Esophagus muscularis mucosa (tissue), 4 donors: Measurements from ENCODE around the gene RBM20. TPM values are rescaled to one million over a fixed set of nuclear protein-coding genes. Genes with fewer than 3 reads are reported as not detected.

Experiments
- DNase-seq: peaks from one replicate; pipeline ENCODE4 v3.0.0-alpha.2; 2017; ENCODE audit errors: extremely low spot score
- H3K27ac ChIP-seq, 4 donors: fragments of 200-600 bp; sonication (generic); replicated peaks in 1 of 4; 1 replicate in 3 of 4; 2 replicates in 1 of 4; pipeline ENCODE4 v1.5.1; 2016 to 2019; ENCODE audit warnings: mild to moderate bottlenecking in 1 of 4
- H3K27me3 ChIP-seq, 4 donors: fragments of 200-600 bp; sonication (generic); one replicate each; pipeline versions ENCODE4 v1.5.1 to v1.6.0; 2016 to 2019
- H3K36me3 ChIP-seq, 4 donors: fragments of 200-600 bp; sonication (generic); one replicate each; pipeline ENCODE4 v1.5.1; 2016 to 2019
- H3K4me1 ChIP-seq, 4 donors: fragments of 200-600 bp; sonication (generic); one replicate each; pipeline ENCODE4 v1.5.1; 2016 to 2019
- H3K4me3 ChIP-seq, 4 donors: fragments of 200-600 bp; sonication (generic); 1 replicate in 2 of 4; 2 replicates in 2 of 4; pipeline ENCODE4 v1.5.1; 2016 to 2019; ENCODE audit warnings: mild to moderate bottlenecking in 4 of 4, moderate library complexity in 1 of 4
- H3K9me3 ChIP-seq, 4 donors: fragments of 200-600 bp; sonication (generic); 1 replicate in 3 of 4; 2 replicates in 1 of 4; pipeline ENCODE4 v1.5.1; 2016 to 2019
- CTCF ChIP-seq, 3 experiments: fragments of 200-600 bp in 2 of 3; fragments of 450-650 bp in 1 of 3; sonication (generic) in 2 of 3; IDR thresholded peaks; one replicate each; pipeline ENCODE4 v1.5.1; 2017 to 2019; ENCODE audit warnings: antibody characterized with exemption in 3 of 3, mild to moderate bottlenecking in 2 of 3, moderate library complexity in 1 of 3
- EP300 ChIP-seq: sonication (generic); formaldehyde crosslinking; IDR thresholded peaks from one replicate; pipeline ENCODE4 v1.6.1; 2017; ENCODE audit warnings: antibody characterized with exemption
- POLR2A ChIP-seq: fragments of 450-650 bp; IDR thresholded peaks from one replicate; pipeline ENCODE4 v1.6.1; 2017; ENCODE audit warnings: antibody characterized with exemption, moderate library complexity, mild to moderate bottlenecking, low read depth
- POLR2AphosphoS5 ChIP-seq, 2 donors: sonication (generic); formaldehyde crosslinking; IDR thresholded peaks; one replicate each; pipeline ENCODE4 v1.6.1; 2017; ENCODE audit warnings: antibody characterized with exemption in 2 of 2
- WGBS: methylation state at CpG from one replicate; pipeline ENCODE4 v1.1.5; 2018; 5-methylcytosine and 5-hydroxymethylcytosine counted together
- intact Hi-C: fragments of 100-400 bp; cut with DNase I; formaldehyde crosslinking; loops from one replicate; pipeline ENCODE4 v1.15.1; 2023
- total RNA-seq, 4 donors: library from RNA; depleted of rRNA; stranded (reverse); fragments of >200 nt; gene quantifications; one replicate each; pipeline versions ENCODE4 v1.1.0 to v1.2.1, GENCODE V29; 2016

Gene RBM20
- total RNA-seq, 4 donors from 2014 or later: 5.3 to 7.7 (median 5.8) TPM

- no peak overlapping the region for H3K4me3 ChIP-seq
- intact Hi-C loops: no loop called here
Measured at GRCh38 chr10:110631934-110632333, 12.2 kb upstream of the RBM20 start.

GRCh38 chr10:110632591-110633215 is 11.4 kb upstream of the RBM20 start:
- peak; percentile 88 for DNase-seq
- H3K27ac ChIP-seq: no peak overlapping the region
- peaks cover 26 to 44% (median 37%) of the 10 kb centered on the region in 4 donors for H3K4me1 ChIP-seq
- no peaks in the 10 kb centered on the region for H3K9me3 ChIP-seq
- H3K36me3 ChIP-seq: no peaks in the 10 kb centered on the region
- no peak for TF ChIP-seq EP300
- TF ChIP-seq POLR2AphosphoS5 (IDR thresholded peaks at IDR 0.05): no peak
- no peak for TF ChIP-seq POLR2A
- TF ChIP-seq CTCF (IDR thresholded peaks at IDR 0.05): no peak
- 100% methylated on average over 1 of the region's 1 CpG for WGBS
- no peaks in the 10 kb centered on the region for H3K27me3 ChIP-seq
- no peak overlapping the region for H3K4me3 ChIP-seq
- intact Hi-C loops: no loop called here

More at GRCh38 chr10:110631934-110632333, 12.2 kb upstream of the RBM20 start:
- H3K27ac ChIP-seq: no peak overlapping the region
- TF ChIP-seq EP300 (no peak), POLR2AphosphoS5 (IDR thresholded peaks at IDR 0.05) (no peak), CTCF (IDR thresholded peaks at IDR 0.05) (no peak), POLR2A (no peak)
- DNase-seq: peak; percentile 19
- H3K27me3 ChIP-seq: no peaks in the 10 kb centered on the region
- no peaks in the 10 kb centered on the region for H3K9me3 ChIP-seq
- H3K4me1 ChIP-seq: peaks cover 21 to 36% (median 30%) of the 10 kb centered on the region in 4 donors
- no peaks in the 10 kb centered on the region for H3K36me3 ChIP-seq

GRCh38 chr10:110634527-110635209 is 9.5 kb upstream of the RBM20 start:
- peaks cover 20 to 38% (median 30%) of the 10 kb centered on the region in 4 donors for H3K4me1 ChIP-seq
- no peak overlapping the region for H3K27ac ChIP-seq

GRCh38 chr10:110636572-110636931 is 7.6 kb upstream of the RBM20 start:
- Histone ChIP-seq H3K4me3 (no peak overlapping the region), H3K36me3 (no peaks in the 10 kb centered on the region), H3K9me3 (no peaks in the 10 kb centered on the region), H3K4me1 (peaks cover 16 to 36% (median 26%) of the 10 kb centered on the region in 4 donors), H3K27me3 (no peaks in the 10 kb centered on the region), H3K27ac (peak overlapping the region; percentile 58 to 75 (median 74))
- intact Hi-C loops: no loop called here
- TF ChIP-seq POLR2A: no peak
- TF ChIP-seq POLR2AphosphoS5 (IDR thresholded peaks at IDR 0.05): no peak
- no peak for TF ChIP-seq EP300
- TF ChIP-seq CTCF (IDR thresholded peaks at IDR 0.05): no peak
- no peak for DNase-seq
- 94% methylated on average over 2 of the region's 2 CpGs for WGBS

More at GRCh38 chr10:110634527-110635209, 9.5 kb upstream of the RBM20 start:
- Histone ChIP-seq H3K9me3 (no peaks in the 10 kb centered on the region), H3K36me3 (no peaks in the 10 kb centered on the region), H3K4me3 (no peak overlapping the region), H3K27me3 (no peaks in the 10 kb centered on the region)
- 42% methylated on average over 9 of the region's 9 CpGs for WGBS
- TF ChIP-seq EP300 (no peak), CTCF (IDR thresholded peaks at IDR 0.05) (no peak), POLR2AphosphoS5 (IDR thresholded peaks at IDR 0.05) (no peak), POLR2A (no peak)
- DNase-seq: peak; percentile 74
- intact Hi-C loops: no loop called here
